GM19043 (cell line): ENCODE measurements around the gene BRAT1.

Experiments
- ATAC-seq: cut with Tn5 transposase; IDR thresholded peaks from one replicate; pipeline ENCODE4 v1.9.1; 2021; ENCODE audit warnings: low read depth; ENCODE audit not compliant: unreplicated experiment

The BRAT1 gene

GRCh38 chr7:2514473-2515423 is 40.6 kb downstream of the BRAT1 start:
- ATAC-seq, result no peak

- no peak for ATAC-seq
Observed at GRCh38 chr7:2513702-2514101, 41.6 kb downstream of the BRAT1 start.

GRCh38 chr7:2512713-2513112 is 42.6 kb downstream of the BRAT1 start:
- ATAC-seq, result no peak

- ATAC-seq, result no peak
Observed at GRCh38 chr7:2512179-2512661, 43.1 kb downstream of the BRAT1 start.

GRCh38 chr7:2511769-2512168 is 43.6 kb downstream of the BRAT1 start:
- ATAC-seq, result no peak

GRCh38 chr7:2510909-2511768 is 44.2 kb downstream of the BRAT1 start:
- no peak for ATAC-seq

- ATAC-seq, result no peak
Observed at GRCh38 chr7:2510130-2510776, 45.1 kb downstream of the BRAT1 start.

GRCh38 chr7:2509298-2509906 is 45.9 kb downstream of the BRAT1 start:
- ATAC-seq, result no peak

GRCh38 chr7:2508327-2509215 is 46.8 kb downstream of the BRAT1 start:
- ATAC-seq, result no peak

GRCh38 chr7:2507917-2508306 is 47.4 kb downstream of the BRAT1 start:
- ATAC-seq, result no peak

GRCh38 chr7:2507208-2507916 is 48.0 kb downstream of the BRAT1 start:
- no peak for ATAC-seq

GRCh38 chr7:2505401-2505800 is 49.9 kb downstream of the BRAT1 start:
- ATAC-seq, result no peak

- no peak for ATAC-seq
Observed at GRCh38 chr7:2504889-2505375, 50.4 kb downstream of the BRAT1 start.

- ATAC-seq, result no peak
Observed at GRCh38 chr7:2504128-2504888, 51.0 kb downstream of the BRAT1 start.

GRCh38 chr7:2503056-2503941 is 52.0 kb downstream of the BRAT1 start:
- ATAC-seq, result no peak

GRCh38 chr7:2502647-2502966 is 52.7 kb downstream of the BRAT1 start:
- no peak for ATAC-seq
